Breast epithelium (tissue), 4 donors: ENCODE results near the gene FAM83C. TPM values are rescaled to one million over a fixed set of nuclear protein-coding genes. Genes with fewer than 3 reads are reported as not detected.
"Not testable (repeated sequence)": the region's sequence is repeated elsewhere in the genome, so short reads cannot be mapped to it uniquely, and the experiment has no call there.

Source experiments
- DNase-seq, 2 donors: peaks; one replicate each; pipeline ENCODE4 v3.0.0-alpha.2; 2019; ENCODE audit warnings: low spot score in 2 of 2
- H3K27ac ChIP-seq, 2 donors: fragments of 200-600 bp; sonication (generic) in 1 of 2; one replicate each; pipeline ENCODE4 v1.5.1; 2016 to 2019; ENCODE audit warnings: mild to moderate bottlenecking in 1 of 2
- H3K27me3 ChIP-seq, 2 donors: fragments of 200-600 bp; sonication (generic) in 1 of 2; one replicate each; pipeline versions ENCODE4 v1.5.1 to v1.6.0; 2017 to 2019; ENCODE audit warnings: control low read depth in 1 of 2, mild to moderate bottlenecking in 1 of 2
- H3K36me3 ChIP-seq: fragments of 200-600 bp; one replicate; pipeline ENCODE4 v1.5.1; 2019
- H3K4me1 ChIP-seq, 2 donors: fragments of 200-600 bp; sonication (generic); one replicate each; pipeline ENCODE4 v1.5.1; 2016 to 2019; ENCODE audit warnings: control low read depth in 1 of 2
- H3K4me3 ChIP-seq, 3 donors: fragments of 200-600 bp; sonication (generic); 1 replicate in 2 of 3; 2 replicates in 1 of 3; pipeline ENCODE4 v1.5.1; 2016 to 2019; ENCODE audit warnings: mild to moderate bottlenecking in 3 of 3, moderate library complexity in 2 of 3
- H3K9me3 ChIP-seq, 2 donors: fragments of 200-600 bp; sonication (generic) in 1 of 2; one replicate each; pipeline ENCODE4 v1.5.1; 2016 to 2019; ENCODE audit warnings: control low read depth in 1 of 2
- CTCF ChIP-seq, 3 donors: fragments of 450-650 bp; IDR thresholded peaks; one replicate each; pipeline ENCODE4 v1.5.1; 2016 to 2017; ENCODE audit warnings: antibody characterized with exemption in 3 of 3, mild to moderate bottlenecking in 3 of 3, moderate library complexity in 3 of 3
- POLR2A ChIP-seq: fragments of 450-650 bp; IDR thresholded peaks from one replicate; pipeline ENCODE4 v1.6.1; 2016; ENCODE audit warnings: antibody characterized with exemption, mild to moderate bottlenecking, moderate library complexity
- POLR2AphosphoS5 ChIP-seq, 3 donors: sonication (generic); formaldehyde crosslinking; IDR thresholded peaks; one replicate each; pipeline ENCODE4 v1.6.1; 2017; ENCODE audit warnings: antibody characterized with exemption in 3 of 3
- intact Hi-C: fragments of 100-400 bp; cut with DNase I; formaldehyde crosslinking; loops from one replicate; pipeline ENCODE4 v1.15.1; 2023; ENCODE audit warnings: low total_unique reads
- total RNA-seq, 3 donors: library from RNA; depleted of rRNA; stranded (reverse); fragments of >200 nt; gene quantifications; one replicate each; pipeline ENCODE4 v1.1.0, GENCODE V29; 2016

Gene FAM83C
- total RNA-seq, 3 donors from 2014 or later: 0.15 TPM; not detected in 2

- intact Hi-C loops: no loop called here
- Histone ChIP-seq H3K4me1 (no peaks in the 10 kb centered on the region), H3K9me3 (no peaks in the 10 kb centered on the region), H3K27me3 (no peaks in the 10 kb centered on the region), H3K36me3 (no peaks in the 10 kb centered on the region), H3K27ac (peak overlapping the region; percentile 93 to 94), H3K4me3 (peak overlapping the region in 2 of 3 donors; percentile 13 to 31)
- DNase-seq: peak in 1 of 2 donors; percentile 56
- TF ChIP-seq CTCF (IDR thresholded peaks at IDR 0.05): no peak
- no peak for TF ChIP-seq POLR2AphosphoS5 (IDR thresholded peaks at IDR 0.05)
- no peak for TF ChIP-seq POLR2A
These were observed 28.5 kb downstream of the FAM83C start for GRCh38 chr20:35263532-35264341.

- intact Hi-C loops, H3K27me3 ChIP-seq, H3K4me1 ChIP-seq, H3K36me3 ChIP-seq, H3K9me3 ChIP-seq: not testable (repeated sequence)
- DNase-seq: peak in 1 of 2 donors; percentile 88
- TF ChIP-seq CTCF (IDR thresholded peaks at IDR 0.05): peak in 1 of 3 donors; percentile 30
- Histone ChIP-seq H3K4me3 (peak overlapping the region in 2 of 3 donors; percentile 13 to 31), H3K27ac (peak overlapping the region; percentile 93 to 94)
These were observed 29.3 kb downstream of the FAM83C start for GRCh38 chr20:35262731-35263531.

- DNase-seq, H3K4me1 ChIP-seq, H3K36me3 ChIP-seq, H3K9me3 ChIP-seq, intact Hi-C loops, H3K4me3 ChIP-seq, H3K27me3 ChIP-seq: not testable (repeated sequence)
- H3K27ac ChIP-seq: peak overlapping the region in 1 of 2 donors; percentile 58
These were observed 29.9 kb downstream of the FAM83C start for GRCh38 chr20:35262321-35262720.

GRCh38 chr20:35260426-35260825, 31.8 kb downstream of the FAM83C start:
- Histone ChIP-seq H3K9me3 (no peaks in the 10 kb centered on the region), H3K27ac (peak overlapping the region; percentile 58 to 69), H3K4me3 (no peak overlapping the region), H3K4me1 (no peaks in the 10 kb centered on the region), H3K27me3 (no peaks in the 10 kb centered on the region), H3K36me3 (no peaks in the 10 kb centered on the region)
- peak in 1 of 2 donors; percentile 50 for DNase-seq
- intact Hi-C loops: no loop called here
- TF ChIP-seq POLR2AphosphoS5 (IDR thresholded peaks at IDR 0.05): no peak
- TF ChIP-seq CTCF (IDR thresholded peaks at IDR 0.05): no peak
- no peak for TF ChIP-seq POLR2A

- Histone ChIP-seq H3K36me3 (no peaks in the 10 kb centered on the region), H3K4me3 (no peak overlapping the region), H3K27me3 (no peaks in the 10 kb centered on the region), H3K27ac (no peak overlapping the region), H3K9me3 (no peaks in the 10 kb centered on the region), H3K4me1 (no peaks in the 10 kb centered on the region)
- TF ChIP-seq POLR2A (no peak), POLR2AphosphoS5 (IDR thresholded peaks at IDR 0.05) (no peak), CTCF (IDR thresholded peaks at IDR 0.05) (no peak)
- intact Hi-C loops: no loop called here
- no peak for DNase-seq
These were observed 34.9 kb downstream of the FAM83C start for GRCh38 chr20:35257175-35257909.
